B cell (primary cell): Measurements from ENCODE around the gene TTLL5. TPM values are rescaled to one million over a fixed set of nuclear protein-coding genes. Genes with fewer than 3 reads are reported as not detected.

Source experiments
- ATAC-seq: fragments of 200-7000 bp; cut with Tn5 transposase; one replicate; pipeline ENCODE4 v1.10.0; 2021; ENCODE audit warnings: low read depth, mild to moderate bottlenecking, moderate number of reproducible peaks, moderate library complexity
- CTCF ChIA-PET: fragments of 350-600 bp; sonication (Branson Sonifier 250); formaldehyde crosslinking; loops from one replicate; lab custom pipeline; 2021; ENCODE audit warnings: antibody characterized with exemption, inconsistent platforms; lab: Charles Lee
- POLR2A ChIA-PET: fragments of 350-600 bp; sonication (Branson Sonifier 250); formaldehyde crosslinking; loops from one replicate; lab custom pipeline; 2021; ENCODE audit warnings: antibody characterized with exemption; lab: Charles Lee
- DNase-seq: peaks from one replicate; pipeline ENCODE4 v3.0.0; 2013
- H2AFZ ChIP-seq: 2 replicates; pipeline ENCODE4 v1.6.1; 2012; ENCODE audit warnings: mild to moderate bottlenecking, low read depth, low read length; ENCODE audit not compliant: insufficient read depth, poor library complexity, severe bottlenecking
- H3K27ac ChIP-seq, 2 donors: 1 replicate in 1 of 2; 2 replicates in 1 of 2; pipeline ENCODE4 v1.5.1; 2012 to 2013; ENCODE audit warnings: low read length in 2 of 2, mild to moderate bottlenecking in 2 of 2, moderate library complexity in 1 of 2
- H3K27me3 ChIP-seq, 4 experiments: fragments of 200-600 bp in 1 of 4; sonication (generic) in 1 of 4; replicated peaks in 1 of 4; 1 replicate in 2 of 4; 2 replicates in 2 of 4; pipeline versions ENCODE4 v1.6.1 to v1.7.0; 2013 to 2016; ENCODE audit warnings: low read length in 3 of 4, mild to moderate bottlenecking in 2 of 4, mixed read lengths in 1 of 4, moderate library complexity in 1 of 4; ENCODE audit not compliant: insufficient read depth in 4 of 4, control insufficient read depth in 3 of 4; ENCODE audit errors: control extremely low read depth in 1 of 4
- H3K36me3 ChIP-seq, 2 experiments: replicated peaks in 1 of 2; 1 replicate in 1 of 2; 2 replicates in 1 of 2; pipeline versions ENCODE4 v1.6.1 to v1.7.1; 2013; ENCODE audit warnings: low read length in 1 of 2; ENCODE audit not compliant: insufficient read depth in 2 of 2, control insufficient read depth in 1 of 2; ENCODE audit errors: control extremely low read depth in 1 of 2, extremely low read depth in 1 of 2
- H3K4me1 ChIP-seq, 2 donors: fragments of 200-600 bp in 1 of 2; sonication (generic) in 1 of 2; 1 replicate in 1 of 2; 2 replicates in 1 of 2; pipeline versions ENCODE4 v1.5.1 to v1.6.1; 2013 to 2017; ENCODE audit warnings: low read length in 2 of 2; ENCODE audit not compliant: control insufficient read depth in 2 of 2, insufficient read depth in 2 of 2
- H3K4me2 ChIP-seq: replicated peaks from 2 replicates; pipeline ENCODE3; 2012; ENCODE audit warnings: mild to moderate bottlenecking, low read depth, low read length; ENCODE audit not compliant: poor library complexity, severe bottlenecking
- H3K4me3 ChIP-seq, 5 experiments: fragments of 200-600 bp in 1 of 5; sonication (generic) in 1 of 5; 1 replicate in 3 of 5; 2 replicates in 2 of 5; pipeline versions ENCODE4 v1.5.1 to v1.7.0; 2011 to 2016; ENCODE audit warnings: low read length in 4 of 5, mild to moderate bottlenecking in 4 of 5, low read depth in 2 of 5, control low read depth in 1 of 5, moderate library complexity in 1 of 5; ENCODE audit not compliant: insufficient read depth in 1 of 5; ENCODE audit errors: control extremely low read depth in 1 of 5, extremely low read depth in 1 of 5
- H3K79me2 ChIP-seq: fragments of 200-600 bp; sonication (generic); one replicate; pipeline ENCODE4 v1.6.0; 2016; ENCODE audit warnings: low read length; ENCODE audit not compliant: control insufficient read depth, insufficient read depth
- H3K9ac ChIP-seq: fragments of 200-600 bp; sonication (generic); 2 replicates; pipeline ENCODE4 v1.6.1; 2017; ENCODE audit warnings: mild to moderate bottlenecking, low read length, moderate library complexity
- H3K9me3 ChIP-seq, 3 donors: one replicate each; pipeline versions ENCODE4 v1.6.1 to v1.7.1; 2013; ENCODE audit warnings: low read length in 2 of 3; ENCODE audit not compliant: control insufficient read depth in 2 of 3, insufficient read depth in 1 of 3; ENCODE audit errors: control extremely low read depth in 1 of 3
- H4K20me1 ChIP-seq: 2 replicates; pipeline ENCODE4 v1.6.0; 2012; ENCODE audit warnings: mild to moderate bottlenecking, low read length; ENCODE audit not compliant: insufficient read depth, control insufficient read depth, poor library complexity, severe bottlenecking
- H3K27ac Mint-ChIP-seq: one replicate; pipeline ENCODE4 v1.8.0; 2021; ENCODE audit warnings: mixed read lengths
- H3K27me3 Mint-ChIP-seq: one replicate; pipeline ENCODE4 v1.8.0; 2021; ENCODE audit warnings: mixed read lengths
- H3K4me1 Mint-ChIP-seq: one replicate; pipeline ENCODE4 v1.8.0; 2021; ENCODE audit warnings: mixed read lengths
- H3K4me3 Mint-ChIP-seq: one replicate; pipeline ENCODE4 v1.8.0; 2021; ENCODE audit warnings: mixed read lengths
- H3K9me3 Mint-ChIP-seq: one replicate; pipeline ENCODE4 v1.8.0; 2022; ENCODE audit warnings: mixed read lengths; ENCODE audit not compliant: insufficient read depth
- CTCF ChIP-seq: fragments of 200-600 bp; IDR thresholded peaks from one replicate; pipeline ENCODE4 v1.8.0; 2022; ENCODE audit warnings: antibody characterized with exemption, mild to moderate bottlenecking
- EZH2 ChIP-seq: IDR thresholded peaks from 2 replicates; pipeline ENCODE4 v1.6.1; 2012; ENCODE audit warnings: borderline replicate concordance, low read depth, mild to moderate bottlenecking, moderate library complexity, low read length; ENCODE audit not compliant: insufficient read depth, poor library complexity, severe bottlenecking
- WGBS: methylation state at CpG from one replicate; pipeline ENCODE4 v1.1.5; 2013; ENCODE audit warnings: missing lambda C conversion rate; ENCODE audit not compliant: insufficient coverage; 5-methylcytosine and 5-hydroxymethylcytosine counted together
- intact Hi-C: fragments of 100-400 bp; cut with micrococcal nuclease; formaldehyde crosslinking; loops from one replicate; pipeline ENCODE4 v1.10.0; 2022
- polyA plus RNA-seq: library from polyadenylated mRNA; depleted of rRNA; stranded (reverse); fragments of >200 nt; gene quantifications from 2 replicates; pipeline ENCODE4 v1.2.3, GENCODE V29; 2012
- total RNA-seq, 2 donors: library from RNA; stranded (reverse); fragments of 120-200 nt in 1 of 2; gene quantifications; 1 replicate in 1 of 2; 2 replicates in 1 of 2; pipeline versions ENCODE4 v1.2.3 to v1.2.4, GENCODE V29; 2013 to 2022

TTLL5 gene
- total and polyA plus RNA-seq, 2 donors (not counting 1 experiment from before 2014, with no cell fraction given): 10.9 to 50.9 TPM

- no peak overlapping the region for H3K4me2 ChIP-seq
- H2AFZ ChIP-seq: no peak overlapping the region
- H3K27ac ChIP-seq: no peak overlapping the region
- CTCF ChIA-PET: interaction anchor here (1.3 kb wide), 2 partner anchors 9 to 260 kb away, joined by 4 to 6 read pairs; no protein-coding TSS in a partner anchor
- intact Hi-C loops: no loop called here
- no peaks in the 10 kb centered on the region for H4K20me1 ChIP-seq
- DNase-seq: no peak
- H3K4me1 ChIP-seq: no peaks in the 10 kb centered on the region
- Mint-ChIP-seq H3K9me3 (no peaks in the 10 kb centered on the region), H3K27ac (no peak overlapping the region), H3K27me3 (no peaks in the 10 kb centered on the region), H3K4me3 (no peak overlapping the region), H3K4me1 (no peaks in the 10 kb centered on the region)
- H3K79me2 ChIP-seq: no peaks in the 10 kb centered on the region
- no CpG with 5 or more reads among the region's 3 CpGs for WGBS
- no peaks in the 10 kb centered on the region for H3K27me3 ChIP-seq
- ATAC-seq: no peak
- POLR2A ChIA-PET: no interaction called here
- H3K4me3 ChIP-seq: no peak overlapping the region
- peaks cover 0 to 12% of the 10 kb centered on the region in 2 experiments for H3K36me3 ChIP-seq
- TF ChIP-seq EZH2 (no peak), CTCF (no peak)
- no peak overlapping the region for H3K9ac ChIP-seq
- H3K9me3 ChIP-seq: no peaks in the 10 kb centered on the region
Observed at GRCh38 chr14:75718199-75718598, 57.2 kb downstream of the TTLL5 start.

- H3K9me3 Mint-ChIP-seq: no peaks in the 10 kb centered on the region
- CTCF ChIA-PET: interaction anchor here (1.6 kb wide), 1 partner anchor 11 kb away, joined by 6 read pairs; no protein-coding TSS in a partner anchor
- no peak for TF ChIP-seq CTCF
- no peak for TF ChIP-seq EZH2
Observed at GRCh38 chr14:75720116-75720515, 59.1 kb downstream of the TTLL5 start.

More at GRCh38 chr14:75720116-75720515, 59.1 kb downstream of the TTLL5 start:
- Histone ChIP-seq H3K79me2 (no peaks in the 10 kb centered on the region), H3K9ac (no peak overlapping the region), H4K20me1 (no peaks in the 10 kb centered on the region), H2AFZ (no peak overlapping the region), H3K27ac (no peak overlapping the region), H3K4me1 (no peaks in the 10 kb centered on the region), H3K9me3 (no peaks in the 10 kb centered on the region), H3K36me3 (peaks cover 0 to 17% of the 10 kb centered on the region in 2 experiments), H3K27me3 (no peaks in the 10 kb centered on the region), H3K4me3 (no peak overlapping the region), H3K4me2 (no peak overlapping the region)
- ATAC-seq (no peak), DNase-seq (no peak)
- Mint-ChIP-seq H3K27ac (no peak overlapping the region), H3K4me3 (no peak overlapping the region), H3K27me3 (no peaks in the 10 kb centered on the region), H3K4me1 (no peaks in the 10 kb centered on the region)
- no CpG with 5 or more reads among the region's 2 CpGs for WGBS
- POLR2A ChIA-PET: no interaction called here
- intact Hi-C loops: no loop called here
